Keratinocyte (primary cell): ENCODE data around the gene CDH8. TPM values are rescaled to one million over a fixed set of nuclear protein-coding genes. Genes with fewer than 3 reads are reported as not detected.

ENCODE experiments used
- DNase-seq: peaks from one replicate; pipeline ENCODE4 v3.0.0-alpha.2; 2011; ENCODE audit warnings: low read depth, missing footprints, low spot score
- FAIRE-seq: peaks from 2 replicates; lab custom pipeline; 2011; peaks lifted over from hg19 to GRCh38; lab: Jason Lieb, UNC
- H2AFZ ChIP-seq: 2 replicates; pipeline ENCODE4 v1.6.0; 2012; ENCODE audit warnings: low read length, control low read depth, inconsistent platforms; ENCODE audit not compliant: control insufficient read depth
- H3K27ac ChIP-seq: 2 replicates; pipeline ENCODE4 v1.5.1; 2011; ENCODE audit warnings: low read length; ENCODE audit not compliant: control insufficient read depth, insufficient read depth
- H3K27me3 ChIP-seq: 3 replicates; pipeline ENCODE4 v1.6.0; 2011; ENCODE audit warnings: low read length; ENCODE audit not compliant: control insufficient read depth, insufficient read depth; ENCODE audit errors: extremely low read depth
- H3K36me3 ChIP-seq, 2 experiments: 2 replicates in 1 of 2; 3 replicates in 1 of 2; pipeline ENCODE4 v1.5.1; 2011; ENCODE audit warnings: low read length in 2 of 2, mild to moderate bottlenecking in 1 of 2; ENCODE audit not compliant: control insufficient read depth in 2 of 2, insufficient read depth in 2 of 2; ENCODE audit errors: extremely low read depth in 1 of 2
- H3K4me1 ChIP-seq: 3 replicates; pipeline ENCODE4 v1.5.1; 2011; ENCODE audit warnings: low read length; ENCODE audit not compliant: control insufficient read depth, insufficient read depth; ENCODE audit errors: extremely low read depth
- H3K4me2 ChIP-seq: 3 replicates; pipeline ENCODE4 v1.6.0; 2011; ENCODE audit warnings: low read depth, low read length; ENCODE audit not compliant: control insufficient read depth, insufficient read depth; ENCODE audit errors: extremely low read depth
- H3K4me3 ChIP-seq, 3 experiments: fragments of 200-600 bp in 1 of 3; sonication (generic) in 1 of 3; 2 replicates in 2 of 3; 3 replicates in 1 of 3; pipeline ENCODE4 v1.5.1; 2011 to 2016; ENCODE audit warnings: low read length in 3 of 3, mild to moderate bottlenecking in 3 of 3, control low read depth in 2 of 3, inconsistent platforms in 1 of 3, low read depth in 1 of 3, mixed read lengths in 1 of 3, mixed run types in 1 of 3, moderate library complexity in 1 of 3; ENCODE audit not compliant: control insufficient read depth in 2 of 3, insufficient read depth in 2 of 3; ENCODE audit errors: extremely low read depth in 1 of 3
- H3K79me2 ChIP-seq: 2 replicates; pipeline ENCODE4 v1.6.0; 2012; ENCODE audit warnings: low read length; ENCODE audit not compliant: control insufficient read depth, insufficient read depth
- H3K9ac ChIP-seq: 3 replicates; pipeline ENCODE4 v1.6.0; 2011; ENCODE audit warnings: low read length; ENCODE audit not compliant: control insufficient read depth, insufficient read depth; ENCODE audit errors: extremely low read depth
- H3K9me1 ChIP-seq: 3 replicates; pipeline ENCODE4 v1.6.0; 2011; ENCODE audit warnings: low read length; ENCODE audit not compliant: control insufficient read depth, insufficient read depth; ENCODE audit errors: extremely low read depth
- H3K9me3 ChIP-seq: 2 replicates; pipeline ENCODE4 v1.5.1; 2012; ENCODE audit warnings: low read depth, low read length; ENCODE audit not compliant: control insufficient read depth
- H4K20me1 ChIP-seq: 3 replicates; pipeline ENCODE4 v1.6.0; 2011; ENCODE audit warnings: low read length; ENCODE audit not compliant: control insufficient read depth, insufficient read depth; ENCODE audit errors: extremely low read depth
- EZH2 ChIP-seq: IDR thresholded peaks from one replicate; pipeline ENCODE4 v1.6.1; 2012; ENCODE audit warnings: inconsistent platforms, mild to moderate bottlenecking, low read length, moderate library complexity
- dilution Hi-C: fragments of 300-500 bp; cut with MboI; formaldehyde crosslinking; loops from one replicate; pipeline ENCODE4 v1.7.0; 2020; ENCODE audit warnings: low sequenced_read_pairs; ENCODE audit not compliant: extremely low pct_ligation_motif_present
- polyA minus RNA-seq, 3 experiments: library from RNA; depleted of rRNA, polyadenylated mRNA; stranded (reverse); fragments of >200 nt; gene quantifications; 1 replicate in 1 of 3; 2 replicates in 1 of 3; 3 replicates in 1 of 3; pipeline ENCODE4 v1.2.3, GENCODE V29; 2011
- polyA plus RNA-seq, 5 experiments: library from polyadenylated mRNA; depleted of rRNA in 3 of 5; stranded (reverse) in 3 of 5; stranded (forward) in 1 of 5; unstranded in 1 of 5; fragments of >200 nt; gene quantifications; 1 replicate in 1 of 5; 2 replicates in 3 of 5; 3 replicates in 1 of 5; pipeline versions ENCODE4 v1.2.1 to v1.2.3, GENCODE V29; 2011 to 2012; ENCODE audit warnings: missing spikeins in 2 of 5, low read depth in 1 of 5, low replicate concordance in 1 of 5
- TF ChIP-seq, protein P1 (sequence below), 3 experiments: IDR thresholded peaks in 1 of 3; conservative IDR thresholded peaks in 1 of 3; optimal IDR thresholded peaks in 1 of 3; 2 replicates in 2 of 3; 3 replicates in 1 of 3; pipeline versions ENCODE3 to v1.5.1; 2011; ENCODE audit warnings: low read length in 3 of 3, mild to moderate bottlenecking in 3 of 3, moderate library complexity in 2 of 3, control low read depth in 1 of 3, inconsistent platforms in 1 of 3; ENCODE audit not compliant: insufficient read depth in 2 of 3; ENCODE audit errors: extremely low read depth in 1 of 3

The CDH8 gene
- polyA plus RNA-seq (0.14 to 0.37 TPM (median 0.18 TPM) in 3 replicates), polyA minus RNA-seq (1.1 to 1.8 TPM (median 1.8 TPM) in 3 replicates)
- 0.09 TPM for polyA plus RNA-seq (2011; ENCODE audit: low read depth)
- polyA plus RNA-seq (2011; cell fraction: cytosol; rRNA removed) = 0.06 and 0.15 TPM in 2 replicates
- 0.36 and 0.75 TPM in 2 replicates for polyA plus RNA-seq (2011; cell fraction: nucleus; rRNA removed)
- 0.19 TPM in 1 of 2 replicates, not detected in the other for polyA plus RNA-seq (2012; ENCODE audit: low replicate concordance)
- not detected for polyA minus RNA-seq (2011; cell fraction: cytosol; rRNA and poly(A)+ RNA removed)
- 1.9 and 2.1 TPM in 2 replicates for polyA minus RNA-seq (2011; cell fraction: nucleus; rRNA and poly(A)+ RNA removed)

DNA sequence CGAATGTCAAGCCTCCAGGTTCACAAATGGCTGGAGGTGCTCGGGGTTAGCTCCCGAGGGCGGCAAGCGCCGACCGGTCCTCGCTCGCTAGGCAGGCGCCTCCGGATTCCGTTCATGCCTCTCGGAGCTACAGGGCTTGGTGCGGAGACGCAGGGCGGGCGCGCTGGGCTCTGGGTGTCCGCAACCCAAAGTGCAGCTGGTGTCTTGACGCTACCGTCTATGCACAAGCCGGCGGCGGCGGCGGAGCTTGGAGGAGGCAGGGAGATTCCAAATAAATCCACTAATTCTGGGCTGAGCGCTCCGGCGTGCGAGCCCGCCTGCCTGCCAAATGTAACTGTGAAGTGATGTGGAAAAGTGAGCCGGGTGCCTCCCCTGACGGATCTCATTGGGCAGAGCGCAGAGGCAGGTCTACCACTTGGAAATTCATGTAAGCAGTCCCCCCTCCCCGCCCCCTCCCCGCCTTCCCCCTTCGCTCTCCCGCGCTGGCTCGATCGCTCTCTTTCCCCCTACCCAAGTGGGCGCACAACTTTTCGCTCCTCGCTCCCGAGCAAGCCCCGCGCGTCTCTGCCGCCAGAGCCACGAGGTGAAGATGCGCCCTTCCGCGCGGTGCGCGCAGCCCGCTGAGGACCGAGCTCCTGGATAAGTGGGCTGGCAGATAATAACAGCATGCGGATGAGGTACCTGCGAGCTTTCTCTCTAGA, at the start of gene CDH8:
Gene CDH8, minus strand, starts transcription at position 338 of the 701 bp plus-strand sequence. CDS start 15,035 bp downstream, outside the sequence.
- Histone ChIP-seq H3K4me3 (peak within 1 kb of the TSS in 2 of 3 experiments; percentile 33 to 42), H2AFZ (peak within 1 kb of the TSS; percentile 5), H4K20me1 (no peaks in the 10 kb centered on the region), H3K4me2 (peak within 1 kb of the TSS; percentile 66), H3K4me1 (peaks cover 22% of the 10 kb centered on the region), H3K79me2 (no peaks in the 10 kb centered on the region), H3K9me1 (no peaks in the 10 kb centered on the region), H3K36me3 (no peaks in the 10 kb centered on the region), H3K27ac (no peak within 1 kb of the TSS), H3K27me3 (peaks cover 43% of the 10 kb centered on the region), H3K9ac (no peak within 1 kb of the TSS), H3K9me3 (no peaks in the 10 kb centered on the region)
- FAIRE-seq (no peak), DNase-seq (no peak)
- dilution Hi-C loops = no loop called here
- TF ChIP-seq, protein P1, sequence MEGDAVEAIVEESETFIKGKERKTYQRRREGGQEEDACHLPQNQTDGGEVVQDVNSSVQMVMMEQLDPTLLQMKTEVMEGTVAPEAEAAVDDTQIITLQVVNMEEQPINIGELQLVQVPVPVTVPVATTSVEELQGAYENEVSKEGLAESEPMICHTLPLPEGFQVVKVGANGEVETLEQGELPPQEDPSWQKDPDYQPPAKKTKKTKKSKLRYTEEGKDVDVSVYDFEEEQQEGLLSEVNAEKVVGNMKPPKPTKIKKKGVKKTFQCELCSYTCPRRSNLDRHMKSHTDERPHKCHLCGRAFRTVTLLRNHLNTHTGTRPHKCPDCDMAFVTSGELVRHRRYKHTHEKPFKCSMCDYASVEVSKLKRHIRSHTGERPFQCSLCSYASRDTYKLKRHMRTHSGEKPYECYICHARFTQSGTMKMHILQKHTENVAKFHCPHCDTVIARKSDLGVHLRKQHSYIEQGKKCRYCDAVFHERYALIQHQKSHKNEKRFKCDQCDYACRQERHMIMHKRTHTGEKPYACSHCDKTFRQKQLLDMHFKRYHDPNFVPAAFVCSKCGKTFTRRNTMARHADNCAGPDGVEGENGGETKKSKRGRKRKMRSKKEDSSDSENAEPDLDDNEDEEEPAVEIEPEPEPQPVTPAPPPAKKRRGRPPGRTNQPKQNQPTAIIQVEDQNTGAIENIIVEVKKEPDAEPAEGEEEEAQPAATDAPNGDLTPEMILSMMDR (optimal IDR thresholded peaks at IDR 0.05 in 1 of 3, IDR thresholded peaks at IDR 0.05 in 1 of 3, conservative IDR thresholded peaks at IDR 0.05 in 1 of 3; ENCODE audit: extremely low read depth in 1 of 3, insufficient read depth in 2 of 3, low read length in 3 of 3) = no peak
- TF ChIP-seq EZH2 = no peak

DNA sequence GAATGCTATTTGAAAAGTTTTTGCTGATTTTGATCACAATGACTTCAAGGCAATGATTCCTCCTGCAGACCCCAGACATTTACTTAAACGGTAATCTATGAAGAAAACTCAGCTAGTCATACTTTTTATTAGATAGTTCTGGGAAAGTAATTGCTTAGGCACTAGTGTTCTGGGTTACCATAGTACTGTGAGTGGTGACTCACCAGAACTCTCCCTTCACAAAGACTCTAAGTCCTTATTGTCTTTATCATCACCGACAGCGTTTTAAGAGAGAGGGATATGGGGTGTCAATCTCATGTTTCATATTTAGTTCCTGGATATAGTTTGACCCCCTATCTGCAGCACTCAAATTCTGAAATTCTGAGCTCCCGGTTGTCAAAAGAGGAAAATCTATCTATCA, 43.0 kb upstream of the CDH8 start:
- H2AFZ ChIP-seq = no peak overlapping the region
- H3K79me2 ChIP-seq = no peaks in the 10 kb centered on the region
- H3K27ac ChIP-seq = no peak overlapping the region
- H3K9me3 ChIP-seq = no peaks in the 10 kb centered on the region
- no peaks in the 10 kb centered on the region for H3K36me3 ChIP-seq
- H3K4me1 ChIP-seq = no peaks in the 10 kb centered on the region
- H3K9me1 ChIP-seq = no peaks in the 10 kb centered on the region
- FAIRE-seq (no peak), DNase-seq (no peak)
- no peak overlapping the region for H3K4me3 ChIP-seq
- no peak overlapping the region for H3K4me2 ChIP-seq
- H4K20me1 ChIP-seq = no peaks in the 10 kb centered on the region
- H3K27me3 ChIP-seq = no peaks in the 10 kb centered on the region
- dilution Hi-C loops = no loop called here
- H3K9ac ChIP-seq = no peak overlapping the region
- TF ChIP-seq, protein P1 (optimal IDR thresholded peaks at IDR 0.05 in 1 of 3, IDR thresholded peaks at IDR 0.05 in 1 of 3, conservative IDR thresholded peaks at IDR 0.05 in 1 of 3; ENCODE audit: extremely low read depth in 1 of 3, insufficient read depth in 2 of 3, low read length in 3 of 3) = no peak
- TF ChIP-seq EZH2 = no peak
